Measurements from ENCODE around the gene GP5.

GP5 gene

GRCh38 chr3:194375473-194376240 is 23.4 kb downstream of the GP5 start:
- DNase-seq: no peak

GRCh38 chr3:194374935-194375334 is 24.1 kb downstream of the GP5 start:
- DNase-seq: no peak

- DNase-seq: no peak
These were observed 25.2 kb downstream of the GP5 start for GRCh38 chr3:194373899-194374298.

GRCh38 chr3:194373028-194373427 is 26.0 kb downstream of the GP5 start:
- no peak for DNase-seq

GRCh38 chr3:194370753-194371152 is 28.3 kb downstream of the GP5 start:
- DNase-seq: no peak

GRCh38 chr3:194369522-194370279 is 29.4 kb downstream of the GP5 start, which contains the start of gene LRRC15:
Gene LRRC15, minus strand, starts transcription at chr3:194369743. Its CDS starts 8,700 bp downstream, at chr3:194361043.
- peak; percentile 74 for DNase-seq

- DNase-seq: no peak
These were observed 30.1 kb downstream of the GP5 start for GRCh38 chr3:194368918-194369317.

- peak; percentile 83 for DNase-seq
These were observed 30.8 kb downstream of the GP5 start for GRCh38 chr3:194367992-194368841.

- no peak for DNase-seq
These were observed 33.0 kb downstream of the GP5 start for GRCh38 chr3:194365978-194366490.

GRCh38 chr3:194365526-194365925 is 33.5 kb downstream of the GP5 start:
- no peak for DNase-seq

GRCh38 chr3:194364652-194365434 is 34.2 kb downstream of the GP5 start:
- peak; percentile 98 for DNase-seq

GRCh38 chr3:194364314-194364651 is 34.8 kb downstream of the GP5 start:
- DNase-seq: no peak

GRCh38 chr3:194360568-194360967 is 38.5 kb downstream of the GP5 start:
- DNase-seq: no peak

- DNase-seq: peak; percentile 53
These were observed 41.4 kb downstream of the GP5 start for GRCh38 chr3:194357681-194358080.

- DNase-seq: no peak
These were observed 43.7 kb downstream of the GP5 start for GRCh38 chr3:194355379-194355778.

- DNase-seq: no peak
These were observed 44.8 kb downstream of the GP5 start for GRCh38 chr3:194354315-194354714.

GRCh38 chr3:194352667-194353246 is 46.3 kb downstream of the GP5 start:
- no peak for DNase-seq

GRCh38 chr3:194351952-194352536 is 47.0 kb downstream of the GP5 start:
- DNase-seq: no peak

GRCh38 chr3:194351080-194351672 is 47.9 kb downstream of the GP5 start, which contains the start of gene CPN2:
Gene CPN2, minus strand, starts transcription at chr3:194351328. Its CDS starts 8,626 bp downstream, at chr3:194342702.
- no peak for DNase-seq

GRCh38 chr3:194350726-194351071 is 48.4 kb downstream of the GP5 start:
- DNase-seq: no peak

GRCh38 chr3:194348354-194348753 is 50.7 kb downstream of the GP5 start:
- peak; percentile 59 for DNase-seq
